B cell (primary cell): ENCODE results near the gene RPL10. TPM values are rescaled to one million over a fixed set of nuclear protein-coding genes. Genes with fewer than 3 reads are reported as not detected.

Experiments
- ATAC-seq: fragments of 200-7000 bp; cut with Tn5 transposase; one replicate; pipeline ENCODE4 v1.10.0; 2021; ENCODE audit warnings: low read depth, mild to moderate bottlenecking, moderate number of reproducible peaks, moderate library complexity
- CTCF ChIA-PET: fragments of 350-600 bp; sonication (Branson Sonifier 250); formaldehyde crosslinking; loops from one replicate; lab custom pipeline; 2021; ENCODE audit warnings: antibody characterized with exemption, inconsistent platforms; lab: Charles Lee
- POLR2A ChIA-PET: fragments of 350-600 bp; sonication (Branson Sonifier 250); formaldehyde crosslinking; loops from one replicate; lab custom pipeline; 2021; ENCODE audit warnings: antibody characterized with exemption; lab: Charles Lee
- DNase-seq: peaks from one replicate; pipeline ENCODE4 v3.0.0; 2013
- H2AFZ ChIP-seq: 2 replicates; pipeline ENCODE4 v1.6.1; 2012; ENCODE audit warnings: mild to moderate bottlenecking, low read depth, low read length; ENCODE audit not compliant: insufficient read depth, poor library complexity, severe bottlenecking
- H3K27ac ChIP-seq, 2 donors: 1 replicate in 1 of 2; 2 replicates in 1 of 2; pipeline ENCODE4 v1.5.1; 2012 to 2013; ENCODE audit warnings: low read length in 2 of 2, mild to moderate bottlenecking in 2 of 2, moderate library complexity in 1 of 2
- H3K27me3 ChIP-seq, 4 experiments: fragments of 200-600 bp in 1 of 4; sonication (generic) in 1 of 4; replicated peaks in 1 of 4; 1 replicate in 2 of 4; 2 replicates in 2 of 4; pipeline versions ENCODE4 v1.6.1 to v1.7.0; 2013 to 2016; ENCODE audit warnings: low read length in 3 of 4, mild to moderate bottlenecking in 2 of 4, mixed read lengths in 1 of 4, moderate library complexity in 1 of 4; ENCODE audit not compliant: insufficient read depth in 4 of 4, control insufficient read depth in 3 of 4; ENCODE audit errors: control extremely low read depth in 1 of 4
- H3K36me3 ChIP-seq, 2 experiments: replicated peaks in 1 of 2; 1 replicate in 1 of 2; 2 replicates in 1 of 2; pipeline versions ENCODE4 v1.6.1 to v1.7.1; 2013; ENCODE audit warnings: low read length in 1 of 2; ENCODE audit not compliant: insufficient read depth in 2 of 2, control insufficient read depth in 1 of 2; ENCODE audit errors: control extremely low read depth in 1 of 2, extremely low read depth in 1 of 2
- H3K4me1 ChIP-seq, 2 donors: fragments of 200-600 bp in 1 of 2; sonication (generic) in 1 of 2; 1 replicate in 1 of 2; 2 replicates in 1 of 2; pipeline versions ENCODE4 v1.5.1 to v1.6.1; 2013 to 2017; ENCODE audit warnings: low read length in 2 of 2; ENCODE audit not compliant: control insufficient read depth in 2 of 2, insufficient read depth in 2 of 2
- H3K4me2 ChIP-seq: replicated peaks from 2 replicates; pipeline ENCODE3; 2012; ENCODE audit warnings: mild to moderate bottlenecking, low read depth, low read length; ENCODE audit not compliant: poor library complexity, severe bottlenecking
- H3K4me3 ChIP-seq, 5 experiments: fragments of 200-600 bp in 1 of 5; sonication (generic) in 1 of 5; 1 replicate in 3 of 5; 2 replicates in 2 of 5; pipeline versions ENCODE4 v1.5.1 to v1.7.0; 2011 to 2016; ENCODE audit warnings: low read length in 4 of 5, mild to moderate bottlenecking in 4 of 5, low read depth in 2 of 5, control low read depth in 1 of 5, moderate library complexity in 1 of 5; ENCODE audit not compliant: insufficient read depth in 1 of 5; ENCODE audit errors: control extremely low read depth in 1 of 5, extremely low read depth in 1 of 5
- H3K79me2 ChIP-seq: fragments of 200-600 bp; sonication (generic); one replicate; pipeline ENCODE4 v1.6.0; 2016; ENCODE audit warnings: low read length; ENCODE audit not compliant: control insufficient read depth, insufficient read depth
- H3K9ac ChIP-seq: fragments of 200-600 bp; sonication (generic); 2 replicates; pipeline ENCODE4 v1.6.1; 2017; ENCODE audit warnings: mild to moderate bottlenecking, low read length, moderate library complexity
- H3K9me3 ChIP-seq, 3 donors: one replicate each; pipeline versions ENCODE4 v1.6.1 to v1.7.1; 2013; ENCODE audit warnings: low read length in 2 of 3; ENCODE audit not compliant: control insufficient read depth in 2 of 3, insufficient read depth in 1 of 3; ENCODE audit errors: control extremely low read depth in 1 of 3
- H4K20me1 ChIP-seq: 2 replicates; pipeline ENCODE4 v1.6.0; 2012; ENCODE audit warnings: mild to moderate bottlenecking, low read length; ENCODE audit not compliant: insufficient read depth, control insufficient read depth, poor library complexity, severe bottlenecking
- H3K27ac Mint-ChIP-seq: one replicate; pipeline ENCODE4 v1.8.0; 2021; ENCODE audit warnings: mixed read lengths
- H3K27me3 Mint-ChIP-seq: one replicate; pipeline ENCODE4 v1.8.0; 2021; ENCODE audit warnings: mixed read lengths
- H3K4me1 Mint-ChIP-seq: one replicate; pipeline ENCODE4 v1.8.0; 2021; ENCODE audit warnings: mixed read lengths
- H3K4me3 Mint-ChIP-seq: one replicate; pipeline ENCODE4 v1.8.0; 2021; ENCODE audit warnings: mixed read lengths
- H3K9me3 Mint-ChIP-seq: one replicate; pipeline ENCODE4 v1.8.0; 2022; ENCODE audit warnings: mixed read lengths; ENCODE audit not compliant: insufficient read depth
- EZH2 ChIP-seq: IDR thresholded peaks from 2 replicates; pipeline ENCODE4 v1.6.1; 2012; ENCODE audit warnings: borderline replicate concordance, low read depth, mild to moderate bottlenecking, moderate library complexity, low read length; ENCODE audit not compliant: insufficient read depth, poor library complexity, severe bottlenecking
- WGBS: methylation state at CpG from one replicate; pipeline ENCODE4 v1.1.5; 2013; ENCODE audit warnings: missing lambda C conversion rate; ENCODE audit not compliant: insufficient coverage; 5-methylcytosine and 5-hydroxymethylcytosine counted together
- intact Hi-C: fragments of 100-400 bp; cut with micrococcal nuclease; formaldehyde crosslinking; loops from one replicate; pipeline ENCODE4 v1.10.0; 2022
- polyA plus RNA-seq: library from polyadenylated mRNA; depleted of rRNA; stranded (reverse); fragments of >200 nt; gene quantifications from 2 replicates; pipeline ENCODE4 v1.2.3, GENCODE V29; 2012
- total RNA-seq, 2 donors: library from RNA; stranded (reverse); fragments of 120-200 nt in 1 of 2; gene quantifications; 1 replicate in 1 of 2; 2 replicates in 1 of 2; pipeline versions ENCODE4 v1.2.3 to v1.2.4, GENCODE V29; 2013 to 2022
- TF ChIP-seq, protein P1 (sequence below): fragments of 200-600 bp; IDR thresholded peaks from one replicate; pipeline ENCODE4 v1.8.0; 2022; ENCODE audit warnings: antibody characterized with exemption, mild to moderate bottlenecking

RPL10 gene
- total and polyA plus RNA-seq, 2 donors (not counting 1 experiment from before 2014, with no cell fraction given), result 4,073 to 16,482 TPM

DNA sequence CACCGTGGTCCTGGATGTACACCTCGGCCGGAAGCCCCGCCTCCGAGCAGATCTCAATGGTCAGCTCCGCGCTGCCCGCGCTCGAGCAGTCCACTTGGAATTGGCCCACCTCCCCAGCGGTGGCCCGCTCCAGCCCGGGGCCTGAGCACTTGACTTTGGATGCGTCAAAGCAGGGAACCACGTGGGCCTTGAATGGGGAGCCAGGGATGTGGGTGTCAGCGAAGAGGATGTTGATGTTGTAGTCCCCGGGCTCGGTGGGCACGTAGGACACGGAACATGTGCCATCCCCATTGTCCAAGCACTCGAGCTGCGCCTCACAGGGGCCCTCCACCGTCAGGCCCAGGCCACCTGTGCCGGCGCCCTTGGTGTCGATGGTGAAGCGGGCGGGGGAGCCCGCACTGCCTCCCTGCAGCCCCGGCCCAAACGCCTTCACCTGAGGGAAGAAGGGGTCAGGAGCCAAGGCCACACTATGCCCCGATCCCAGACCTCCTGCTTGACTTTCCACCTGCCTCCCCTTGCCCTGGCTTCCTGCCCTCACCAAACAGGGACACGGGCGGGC lies 37.9 kb upstream of the RPL10 start:
- peaks cover 0 to 83% of the 10 kb centered on the region in 2 experiments for H3K36me3 ChIP-seq
- ATAC-seq (no peak), DNase-seq (no peak)
- no peaks in the 10 kb centered on the region for H3K9me3 ChIP-seq
- no peaks in the 10 kb centered on the region for H3K27me3 ChIP-seq
- TF ChIP-seq, protein P1, sequence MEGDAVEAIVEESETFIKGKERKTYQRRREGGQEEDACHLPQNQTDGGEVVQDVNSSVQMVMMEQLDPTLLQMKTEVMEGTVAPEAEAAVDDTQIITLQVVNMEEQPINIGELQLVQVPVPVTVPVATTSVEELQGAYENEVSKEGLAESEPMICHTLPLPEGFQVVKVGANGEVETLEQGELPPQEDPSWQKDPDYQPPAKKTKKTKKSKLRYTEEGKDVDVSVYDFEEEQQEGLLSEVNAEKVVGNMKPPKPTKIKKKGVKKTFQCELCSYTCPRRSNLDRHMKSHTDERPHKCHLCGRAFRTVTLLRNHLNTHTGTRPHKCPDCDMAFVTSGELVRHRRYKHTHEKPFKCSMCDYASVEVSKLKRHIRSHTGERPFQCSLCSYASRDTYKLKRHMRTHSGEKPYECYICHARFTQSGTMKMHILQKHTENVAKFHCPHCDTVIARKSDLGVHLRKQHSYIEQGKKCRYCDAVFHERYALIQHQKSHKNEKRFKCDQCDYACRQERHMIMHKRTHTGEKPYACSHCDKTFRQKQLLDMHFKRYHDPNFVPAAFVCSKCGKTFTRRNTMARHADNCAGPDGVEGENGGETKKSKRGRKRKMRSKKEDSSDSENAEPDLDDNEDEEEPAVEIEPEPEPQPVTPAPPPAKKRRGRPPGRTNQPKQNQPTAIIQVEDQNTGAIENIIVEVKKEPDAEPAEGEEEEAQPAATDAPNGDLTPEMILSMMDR, result no peak
- no peak for TF ChIP-seq EZH2
- Mint-ChIP-seq H3K9me3 (no peaks in the 10 kb centered on the region), H3K4me1 (peaks cover 4% of the 10 kb centered on the region), H3K4me3 (no peak overlapping the region), H3K27ac (no peak overlapping the region), H3K27me3 (no peaks in the 10 kb centered on the region)
- intact Hi-C loops, result no loop called here
- no peak overlapping the region for H3K27ac ChIP-seq
- H3K9ac ChIP-seq, result no peak overlapping the region
- H3K4me2 ChIP-seq, result no peak overlapping the region
- WGBS, result 99% methylated on average over 14 of the region's 34 CpGs
- no peak overlapping the region for H2AFZ ChIP-seq
- H3K4me3 ChIP-seq, result no peak overlapping the region
- POLR2A ChIA-PET, result no interaction called here
- peaks cover 84% of the 10 kb centered on the region for H4K20me1 ChIP-seq
- no peaks in the 10 kb centered on the region for H3K4me1 ChIP-seq
- CTCF ChIA-PET, result no interaction called here
- H3K79me2 ChIP-seq, result peaks cover 33% of the 10 kb centered on the region

DNA sequence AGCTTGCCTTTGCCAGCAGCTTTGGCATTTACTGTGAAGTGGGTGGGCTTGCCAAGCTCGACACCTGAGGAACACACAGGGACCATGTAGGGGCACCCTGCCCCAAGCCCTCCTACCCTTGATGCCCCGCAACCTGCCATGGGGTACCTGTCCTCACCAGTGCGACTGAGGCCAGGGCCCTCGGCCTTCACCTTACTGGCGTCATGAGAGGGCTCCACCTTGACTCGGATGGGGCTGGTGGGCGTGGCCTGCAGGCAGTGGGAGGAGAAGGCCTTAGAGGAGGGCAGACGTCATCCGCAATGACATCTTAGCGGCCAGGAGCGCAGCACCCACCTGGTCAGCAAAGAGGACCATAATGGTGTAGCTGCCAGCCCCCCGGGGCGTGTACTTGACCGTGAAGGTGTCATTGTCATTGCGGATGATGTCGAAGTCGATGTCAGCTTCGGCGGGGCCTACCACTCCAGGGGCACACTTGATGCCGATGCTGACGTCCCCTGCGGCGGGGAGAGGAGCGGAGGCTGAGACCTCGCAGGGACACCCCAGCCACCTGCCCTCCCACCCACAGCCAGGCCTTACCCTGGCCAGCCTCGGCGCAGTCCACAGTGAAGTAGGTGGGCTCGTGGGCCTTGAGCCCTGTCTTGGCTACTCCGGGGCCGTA lies 36.0 kb upstream of the RPL10 start:
- Histone ChIP-seq H3K27me3 (no peaks in the 10 kb centered on the region), H4K20me1 (peaks cover 70% of the 10 kb centered on the region), H3K79me2 (peaks cover 51% of the 10 kb centered on the region), H3K4me1 (peaks cover 0 to 6% of the 10 kb centered on the region in 2 donors), H3K27ac (no peak overlapping the region), H3K36me3 (peaks cover 0 to 91% of the 10 kb centered on the region in 2 experiments), H3K9me3 (no peaks in the 10 kb centered on the region), H3K4me2 (no peak overlapping the region), H2AFZ (no peak overlapping the region), H3K9ac (no peak overlapping the region), H3K4me3 (no peak overlapping the region)
- POLR2A ChIA-PET, result no interaction called here
- H3K27ac Mint-ChIP-seq, result no peak overlapping the region
- peaks cover 2% of the 10 kb centered on the region for H3K4me1 Mint-ChIP-seq
- 96% methylated on average over 18 of the region's 30 CpGs for WGBS
- intact Hi-C loops, result no loop called here
- TF ChIP-seq, protein P1, result no peak
- no peak for TF ChIP-seq EZH2
- ATAC-seq (no peak), DNase-seq (no peak)
- H3K4me3 Mint-ChIP-seq, result no peak overlapping the region
- H3K9me3 Mint-ChIP-seq, result no peaks in the 10 kb centered on the region
- CTCF ChIA-PET, result no interaction called here
- H3K27me3 Mint-ChIP-seq, result no peaks in the 10 kb centered on the region
